Testis (tissue), 3 donors: Measurements from ENCODE around the gene FBXL14. TPM values are rescaled to one million over a fixed set of nuclear protein-coding genes. Genes with fewer than 3 reads are reported as not detected.

ENCODE experiments used
- DNase-seq: peaks from one replicate; pipeline ENCODE4 v3.0.0-alpha.2; 2019
- H3K27ac ChIP-seq, 2 donors: fragments of 200-600 bp; sonication (generic); one replicate each; pipeline ENCODE4 v1.5.1; 2019
- H3K27me3 ChIP-seq: fragments of 200-600 bp; sonication (generic); one replicate; pipeline ENCODE4 v1.5.1; 2019
- H3K36me3 ChIP-seq: fragments of 200-600 bp; sonication (generic); one replicate; pipeline ENCODE4 v1.5.1; 2017; ENCODE audit warnings: low read depth; ENCODE audit errors: missing control alignments
- H3K4me1 ChIP-seq: fragments of 200-600 bp; sonication (generic); one replicate; pipeline ENCODE4 v1.5.1; 2019
- H3K4me3 ChIP-seq, 2 donors: fragments of 200-600 bp; sonication (generic); one replicate each; pipeline ENCODE4 v1.5.1; 2017 to 2019
- H3K9me3 ChIP-seq: fragments of 200-600 bp; sonication (generic); one replicate; pipeline ENCODE4 v1.5.1; 2017
- POLR2A ChIP-seq: fragments of 450-650 bp; IDR thresholded peaks from one replicate; pipeline ENCODE4 v1.6.1; 2017; ENCODE audit warnings: antibody characterized with exemption, mild to moderate bottlenecking, moderate library complexity
- WGBS, 2 donors: methylation state at CpG; one replicate each; pipeline ENCODE4 v1.1.5; 2018; 5-methylcytosine and 5-hydroxymethylcytosine counted together
- intact Hi-C: fragments of 100-400 bp; cut with DNase I; formaldehyde crosslinking; loops from one replicate; pipeline ENCODE4 v1.15.1; 2023; ENCODE audit warnings: low total_unique reads
- polyA plus RNA-seq: library from polyadenylated mRNA; stranded (reverse); fragments of 350-450 nt; fragmentation: Illumina TruSeq; extraction: RNeasy Lipid Tissue Mini Kit (QIAGEN cat#74804); gene quantifications from one replicate; pipeline ENCODE4 v1.2.3, GENCODE V29; 2014; ENCODE audit warnings: low read depth, low replicate concordance; ENCODE audit not compliant: insufficient read depth
- total RNA-seq, 2 donors: library from RNA; depleted of rRNA; stranded (reverse); fragments of >200 nt; gene quantifications; one replicate each; pipeline ENCODE4 v1.2.3, GENCODE V29; 2016
- TF ChIP-seq, protein P1 (sequence below), 3 experiments: fragments of 450-650 bp in 2 of 3; fragments of 200-600 bp in 1 of 3; sonication (generic) in 1 of 3; IDR thresholded peaks; one replicate each; pipeline ENCODE4 v1.5.1; 2016 to 2019; ENCODE audit warnings: antibody characterized with exemption in 3 of 3, mild to moderate bottlenecking in 2 of 3, moderate library complexity in 1 of 3

FBXL14 gene
- total and polyA plus RNA-seq, 3 donors from 2014 or later, result 39.5 to 50.2 (median 45.8) TPM

DNA sequence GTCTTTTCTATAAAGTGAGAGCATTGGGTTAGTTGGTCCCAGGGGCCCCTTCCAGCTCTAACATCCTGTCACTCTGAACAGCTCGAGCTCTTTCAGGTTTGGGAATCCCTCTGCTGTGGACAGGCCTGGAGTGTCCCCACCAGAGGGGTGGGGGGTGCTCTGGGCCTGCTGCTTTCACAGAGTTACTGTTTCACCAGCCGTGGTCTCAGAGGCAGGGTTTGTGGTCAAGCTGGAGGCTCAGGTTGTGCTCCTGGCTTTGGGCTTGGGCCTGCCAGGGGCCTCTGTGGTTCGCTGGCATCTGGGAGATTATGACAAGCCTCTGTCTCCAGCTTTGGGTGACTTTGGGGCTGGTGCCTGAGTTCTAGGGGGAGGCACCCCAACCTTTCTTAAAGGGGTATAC lies 59.6 kb downstream of the FBXL14 start:
- H3K4me1 ChIP-seq, result no peaks in the 10 kb centered on the region
- H3K4me3 ChIP-seq, result no peak overlapping the region
- DNase-seq, result no peak
- 92% methylated on average over 2 to 3 of the region's 3 CpGs for WGBS, 2 donors
- H3K9me3 ChIP-seq, result no peaks in the 10 kb centered on the region
- intact Hi-C loops, result no loop called here
- no peak overlapping the region for H3K27ac ChIP-seq
- no peak for TF ChIP-seq POLR2A
- TF ChIP-seq, protein P1, sequence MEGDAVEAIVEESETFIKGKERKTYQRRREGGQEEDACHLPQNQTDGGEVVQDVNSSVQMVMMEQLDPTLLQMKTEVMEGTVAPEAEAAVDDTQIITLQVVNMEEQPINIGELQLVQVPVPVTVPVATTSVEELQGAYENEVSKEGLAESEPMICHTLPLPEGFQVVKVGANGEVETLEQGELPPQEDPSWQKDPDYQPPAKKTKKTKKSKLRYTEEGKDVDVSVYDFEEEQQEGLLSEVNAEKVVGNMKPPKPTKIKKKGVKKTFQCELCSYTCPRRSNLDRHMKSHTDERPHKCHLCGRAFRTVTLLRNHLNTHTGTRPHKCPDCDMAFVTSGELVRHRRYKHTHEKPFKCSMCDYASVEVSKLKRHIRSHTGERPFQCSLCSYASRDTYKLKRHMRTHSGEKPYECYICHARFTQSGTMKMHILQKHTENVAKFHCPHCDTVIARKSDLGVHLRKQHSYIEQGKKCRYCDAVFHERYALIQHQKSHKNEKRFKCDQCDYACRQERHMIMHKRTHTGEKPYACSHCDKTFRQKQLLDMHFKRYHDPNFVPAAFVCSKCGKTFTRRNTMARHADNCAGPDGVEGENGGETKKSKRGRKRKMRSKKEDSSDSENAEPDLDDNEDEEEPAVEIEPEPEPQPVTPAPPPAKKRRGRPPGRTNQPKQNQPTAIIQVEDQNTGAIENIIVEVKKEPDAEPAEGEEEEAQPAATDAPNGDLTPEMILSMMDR (IDR thresholded peaks at IDR 0.05), result no peak
- H3K27me3 ChIP-seq, result no peaks in the 10 kb centered on the region
- H3K36me3 ChIP-seq, result no peaks in the 10 kb centered on the region

GRCh38 chr12:1533602-1534304 lies 60.6 kb downstream of the FBXL14 start:
- Histone ChIP-seq H3K27me3 (no peaks in the 10 kb centered on the region), H3K4me3 (no peak overlapping the region), H3K27ac (no peak overlapping the region), H3K36me3 (no peaks in the 10 kb centered on the region), H3K9me3 (no peaks in the 10 kb centered on the region), H3K4me1 (no peaks in the 10 kb centered on the region)
- no peak for DNase-seq
- intact Hi-C loops, result no loop called here
- 64 to 74% methylated on average over 16 of the region's 16 CpGs for WGBS, 2 donors
- TF ChIP-seq, protein P1 (IDR thresholded peaks at IDR 0.05), result no peak
- TF ChIP-seq POLR2A, result no peak

DNA sequence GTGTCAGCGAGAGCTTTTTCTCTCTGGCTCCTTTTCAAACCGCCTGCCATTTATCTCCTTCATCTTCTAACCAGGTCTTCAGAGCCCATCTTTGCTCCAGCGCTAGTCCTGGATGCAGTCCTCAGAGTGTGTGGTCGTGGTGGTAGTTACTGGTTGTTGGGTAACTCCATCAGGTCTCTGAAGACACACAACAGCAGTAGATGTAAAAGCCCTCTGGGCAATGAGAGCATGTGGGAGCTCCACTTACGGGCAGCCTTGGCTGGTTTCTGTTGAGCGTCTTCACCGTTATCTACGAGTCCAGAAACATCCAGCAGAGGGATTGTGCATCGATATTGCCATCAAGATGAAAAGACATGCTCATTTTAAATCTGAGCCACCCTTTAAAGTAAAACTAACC lies 61.2 kb downstream of the FBXL14 start:
- 72 to 73% methylated on average over 9 of the region's 9 CpGs for WGBS, 2 donors
- Histone ChIP-seq H3K4me3 (no peak overlapping the region), H3K9me3 (no peaks in the 10 kb centered on the region), H3K36me3 (no peaks in the 10 kb centered on the region), H3K4me1 (no peaks in the 10 kb centered on the region), H3K27me3 (no peaks in the 10 kb centered on the region), H3K27ac (no peak overlapping the region)
- no peak for DNase-seq
- TF ChIP-seq, protein P1 (IDR thresholded peaks at IDR 0.05), result no peak
- no peak for TF ChIP-seq POLR2A
- intact Hi-C loops, result no loop called here

DNA sequence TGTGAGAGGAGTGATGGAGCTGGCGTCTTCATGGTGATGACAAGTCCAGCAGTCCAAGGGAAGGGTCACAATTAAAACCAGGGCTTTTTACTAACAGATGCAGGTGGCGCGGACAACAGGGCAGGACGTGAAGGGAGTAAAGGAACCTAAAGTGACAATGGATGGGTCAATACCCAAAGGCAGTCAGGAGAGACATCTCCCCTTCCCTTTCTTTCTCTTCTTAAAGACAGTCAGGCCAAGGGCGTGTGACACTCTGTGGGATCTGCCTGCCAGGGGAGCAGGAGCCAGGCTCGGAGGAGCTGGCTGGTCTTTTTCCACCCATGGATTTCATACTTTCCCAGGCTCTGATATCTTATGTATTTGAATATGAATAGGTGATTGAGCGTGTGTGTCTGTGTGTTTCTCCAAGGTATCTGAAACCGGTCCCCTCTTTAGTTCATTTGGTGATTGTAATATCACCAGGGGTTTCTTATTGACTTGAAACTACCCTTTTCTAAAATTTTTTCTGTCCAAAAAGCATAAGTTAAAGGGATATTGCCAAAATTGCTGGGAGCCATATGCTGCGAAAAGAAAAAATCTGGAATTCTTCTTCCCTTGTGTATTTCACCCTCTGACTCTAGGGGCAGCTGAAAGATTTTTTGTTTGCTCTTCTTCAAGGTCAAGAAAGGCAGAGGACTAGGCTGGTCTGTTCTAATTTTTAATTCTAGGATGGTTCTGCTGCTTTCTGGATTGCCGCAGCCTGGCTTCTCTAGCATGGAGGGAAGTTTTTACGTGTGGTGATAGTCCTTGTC lies 61.8 kb downstream of the FBXL14 start:
- H3K27me3 ChIP-seq, result no peaks in the 10 kb centered on the region
- H3K9me3 ChIP-seq, result no peaks in the 10 kb centered on the region
- H3K27ac ChIP-seq, result no peak overlapping the region
- no peaks in the 10 kb centered on the region for H3K36me3 ChIP-seq
- TF ChIP-seq, protein P1 (IDR thresholded peaks at IDR 0.05), result no peak
- no peak for TF ChIP-seq POLR2A
- DNase-seq, result no peak
- no peaks in the 10 kb centered on the region for H3K4me1 ChIP-seq
- intact Hi-C loops, result no loop called here
- no peak overlapping the region for H3K4me3 ChIP-seq
- 62 to 70% methylated on average over 11 of the region's 11 CpGs for WGBS, 2 donors
